SK-N-MC (cell line): ENCODE results near the gene PRPF40B.

Source experiments
- EZH2 ChIP-seq: fragments of 200-600 bp; sonication (generic); IDR thresholded peaks from one replicate; pipeline ENCODE4 v1.6.1; 2017; ENCODE audit warnings: antibody characterized with exemption
- POLR2AphosphoS5 ChIP-seq: IDR thresholded peaks from 2 replicates; pipeline ENCODE4 v1.6.1; 2012; ENCODE audit warnings: mild to moderate bottlenecking, low read depth, low read length, borderline replicate concordance

DNA sequence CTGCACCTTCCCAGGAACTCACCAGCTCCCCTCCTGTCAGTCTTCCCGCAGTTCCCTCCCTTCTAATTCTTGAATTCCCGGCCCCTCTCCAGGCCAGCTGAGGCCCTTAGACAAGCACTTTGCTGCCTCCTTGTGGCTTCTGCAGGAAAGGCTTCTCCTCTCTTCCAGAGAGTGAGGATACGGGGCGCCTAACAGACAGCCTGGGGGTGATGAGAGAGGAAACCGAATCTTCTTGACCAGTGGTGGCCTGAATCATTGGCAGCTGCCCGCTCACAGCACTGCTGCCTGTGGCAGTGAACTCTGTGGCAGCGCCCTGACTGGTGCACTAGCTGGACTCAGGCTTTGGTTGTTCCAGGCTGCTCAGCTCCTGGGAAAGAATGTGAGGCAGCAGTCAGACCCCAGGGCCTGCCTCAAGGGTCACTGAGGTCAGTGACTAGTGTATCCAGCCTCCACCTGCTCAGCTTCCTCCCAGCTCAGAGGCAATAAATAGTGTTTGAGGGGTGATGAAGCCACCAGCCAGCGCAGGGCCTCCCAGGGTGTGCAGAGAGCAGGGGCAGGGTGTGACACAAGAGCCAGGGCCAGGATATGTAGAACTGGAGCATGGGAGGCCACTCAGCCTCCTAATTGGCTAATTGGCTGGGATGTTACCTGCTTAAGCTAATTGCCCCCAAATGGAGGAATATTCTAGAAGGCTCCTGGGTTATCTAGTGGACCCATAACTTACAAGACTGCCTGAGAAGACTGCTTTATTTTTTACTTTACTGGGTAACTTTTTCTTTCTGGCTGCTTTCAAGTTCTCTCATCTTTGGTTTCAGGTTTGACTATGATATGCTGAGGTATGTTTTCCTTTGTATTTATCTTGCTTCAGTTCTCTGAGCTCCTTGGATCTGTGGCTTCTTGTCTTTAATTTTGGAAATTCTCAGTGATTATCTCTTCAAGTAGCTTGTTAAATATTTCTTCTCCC is 42.5 kb upstream of the PRPF40B start:
- TF ChIP-seq POLR2AphosphoS5 (no peak), EZH2 (no peak)
